HG03045 (cell line): ENCODE measurements around the gene FZR1.
A peak's percentile ranks its signal among the peaks of the same experiment; 100 is the strongest.

Experiments used
- ATAC-seq: cut with Tn5 transposase; IDR thresholded peaks from one replicate; pipeline ENCODE4 v1.9.1; 2021; ENCODE audit warnings: mild to moderate bottlenecking, moderate library complexity; ENCODE audit not compliant: unreplicated experiment

Gene FZR1

DNA sequence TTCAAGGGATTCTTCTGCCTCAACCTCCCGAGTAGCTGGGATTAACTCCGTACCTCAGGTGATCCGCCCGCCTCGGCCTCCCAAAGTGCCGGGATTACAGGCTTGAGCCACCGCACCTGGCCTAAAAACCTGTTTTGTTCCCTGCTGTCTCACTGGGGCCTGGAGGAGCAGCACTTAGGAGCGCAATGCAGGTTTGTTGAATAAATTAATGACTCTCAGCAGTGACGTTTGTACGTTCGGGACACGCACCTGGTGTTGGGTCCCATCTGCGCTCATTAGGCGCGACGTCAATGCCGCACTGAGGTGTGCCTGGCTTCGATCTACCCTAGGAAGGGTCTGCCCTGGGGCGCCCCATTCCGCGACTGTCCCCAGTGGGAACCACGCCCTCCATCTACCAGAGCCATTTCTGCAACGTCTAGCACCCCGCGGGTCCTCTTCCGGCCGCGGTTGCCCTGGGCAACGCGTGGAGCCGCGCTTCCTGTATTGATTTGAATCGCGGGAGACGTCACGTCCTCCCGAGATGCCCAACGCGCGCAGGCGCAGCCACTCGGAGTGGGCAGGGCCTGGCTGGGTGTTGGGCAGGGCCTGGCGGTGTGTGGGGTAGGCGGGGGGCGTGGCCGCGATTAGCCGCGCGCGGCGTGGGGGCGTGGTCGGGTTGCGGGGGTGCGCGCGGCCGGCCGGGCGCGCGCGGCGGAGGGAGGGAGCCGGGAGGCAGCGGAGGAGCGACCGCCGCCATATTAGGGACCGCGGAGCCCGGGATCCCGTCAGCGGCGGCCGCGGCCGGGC is at the start of gene FZR1:
FZR1 (plus strand) TSS at position 714 of the 786 bp plus-strand sequence. CDS start 16,679 bp downstream, outside the sequence.
- peak; percentile 85 for ATAC-seq

DNA sequence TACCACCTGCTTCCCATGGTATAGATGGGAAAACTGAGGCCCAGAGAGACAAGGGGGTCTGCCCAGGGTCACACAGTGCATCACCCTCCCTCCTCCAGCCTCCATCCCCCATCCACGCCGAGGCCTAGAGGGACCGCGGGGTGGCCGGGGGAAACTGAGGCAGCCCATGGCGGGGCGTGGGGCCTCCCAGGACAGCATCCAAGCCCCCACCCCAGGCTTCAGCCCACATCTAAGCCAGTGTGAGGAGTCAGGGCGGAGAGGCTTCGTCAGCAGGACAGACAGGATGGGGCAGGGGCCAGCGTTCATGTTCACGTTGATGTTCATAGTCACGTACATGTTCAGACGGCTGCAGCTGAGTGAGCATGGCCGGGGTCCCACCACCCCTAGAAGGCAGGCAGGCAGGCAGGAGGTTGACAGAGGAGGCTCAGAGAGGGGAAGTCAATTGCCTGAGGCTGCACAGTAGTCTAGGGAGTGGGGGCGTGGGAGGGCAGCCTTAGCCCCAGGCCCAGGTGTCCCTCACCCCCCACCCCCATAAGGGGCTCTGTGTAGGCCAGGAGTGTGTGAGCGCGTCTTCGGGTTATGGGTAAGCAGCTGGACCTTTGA is 49.1 kb upstream of the FZR1 start:
- ATAC-seq: no peak

DNA sequence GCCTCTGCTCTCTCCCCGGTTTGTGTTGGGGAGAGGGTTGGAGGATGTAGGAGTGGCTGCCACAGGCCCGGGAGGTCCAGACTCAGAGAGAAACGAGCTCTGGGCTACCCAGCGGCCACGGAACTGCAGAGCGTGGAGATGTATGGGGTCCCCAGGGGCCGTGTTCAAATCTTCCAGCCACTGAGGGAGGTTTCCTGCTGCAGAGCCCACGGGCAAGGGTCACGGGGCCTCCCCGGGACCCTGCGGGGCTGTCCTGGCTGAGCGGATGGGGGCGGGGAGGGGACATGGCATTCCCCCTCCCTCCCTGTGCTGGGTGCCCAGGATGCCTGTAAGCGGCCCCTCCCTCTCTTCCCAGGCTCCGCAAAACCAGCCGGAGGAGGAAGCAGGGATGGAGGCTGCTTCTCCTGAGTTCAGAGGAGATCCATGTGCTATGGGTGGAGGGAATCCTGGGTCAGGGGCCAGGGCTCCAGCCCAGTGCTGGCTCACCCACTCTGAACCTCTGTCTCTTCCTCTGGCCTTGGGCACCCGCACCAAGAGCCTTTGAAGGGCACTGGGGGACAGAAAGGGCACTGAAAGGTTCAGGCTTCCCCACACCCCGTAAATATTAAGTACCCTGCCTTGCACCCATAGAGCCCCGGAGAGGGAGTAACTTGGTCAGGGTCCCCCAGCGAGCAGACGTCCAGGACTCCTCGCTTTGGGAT is 48.4 kb upstream of the FZR1 start:
- ATAC-seq: no peak

DNA sequence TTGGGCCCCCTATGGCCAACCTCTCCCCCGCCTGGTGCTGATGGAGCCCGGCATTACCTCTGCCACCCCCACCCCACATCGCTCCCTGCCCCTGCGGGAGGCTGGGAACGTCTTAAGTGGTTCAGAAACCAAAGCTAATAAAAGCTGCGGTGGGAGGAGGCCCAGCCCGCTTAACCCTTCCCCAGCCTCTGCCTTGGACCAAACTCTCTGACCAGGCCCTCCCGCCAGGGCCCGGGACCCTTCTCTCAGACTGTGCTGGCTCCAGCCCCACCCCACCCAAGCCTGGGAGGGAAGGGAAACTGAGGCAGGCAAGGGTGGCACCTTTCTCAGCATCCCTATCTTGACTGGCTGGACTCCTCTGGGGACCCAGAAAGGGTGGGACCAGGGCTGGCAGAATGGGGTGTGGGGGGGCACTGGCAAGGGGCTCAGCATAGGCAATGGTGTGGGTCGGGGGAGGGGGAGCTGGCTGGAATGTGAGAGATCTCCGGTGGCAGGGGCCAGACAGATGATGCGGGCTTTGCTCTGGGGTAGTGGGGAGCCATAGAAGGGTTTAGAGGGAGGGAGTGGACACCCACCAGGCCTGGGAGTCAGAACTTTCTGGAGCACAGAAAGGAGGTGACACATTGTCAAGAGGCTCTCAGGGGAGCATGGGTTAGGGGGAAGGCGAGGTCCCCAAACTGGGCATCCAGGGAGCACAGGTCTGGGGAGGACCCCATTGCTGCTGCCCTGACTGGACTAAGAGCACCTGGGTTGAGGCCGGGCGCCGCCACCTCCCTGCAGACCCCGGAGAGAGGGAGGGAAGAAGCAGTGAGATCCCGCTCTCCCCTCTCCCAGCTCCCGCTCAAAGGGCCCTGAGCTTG is 47.7 kb upstream of the FZR1 start:
- no peak for ATAC-seq

DNA sequence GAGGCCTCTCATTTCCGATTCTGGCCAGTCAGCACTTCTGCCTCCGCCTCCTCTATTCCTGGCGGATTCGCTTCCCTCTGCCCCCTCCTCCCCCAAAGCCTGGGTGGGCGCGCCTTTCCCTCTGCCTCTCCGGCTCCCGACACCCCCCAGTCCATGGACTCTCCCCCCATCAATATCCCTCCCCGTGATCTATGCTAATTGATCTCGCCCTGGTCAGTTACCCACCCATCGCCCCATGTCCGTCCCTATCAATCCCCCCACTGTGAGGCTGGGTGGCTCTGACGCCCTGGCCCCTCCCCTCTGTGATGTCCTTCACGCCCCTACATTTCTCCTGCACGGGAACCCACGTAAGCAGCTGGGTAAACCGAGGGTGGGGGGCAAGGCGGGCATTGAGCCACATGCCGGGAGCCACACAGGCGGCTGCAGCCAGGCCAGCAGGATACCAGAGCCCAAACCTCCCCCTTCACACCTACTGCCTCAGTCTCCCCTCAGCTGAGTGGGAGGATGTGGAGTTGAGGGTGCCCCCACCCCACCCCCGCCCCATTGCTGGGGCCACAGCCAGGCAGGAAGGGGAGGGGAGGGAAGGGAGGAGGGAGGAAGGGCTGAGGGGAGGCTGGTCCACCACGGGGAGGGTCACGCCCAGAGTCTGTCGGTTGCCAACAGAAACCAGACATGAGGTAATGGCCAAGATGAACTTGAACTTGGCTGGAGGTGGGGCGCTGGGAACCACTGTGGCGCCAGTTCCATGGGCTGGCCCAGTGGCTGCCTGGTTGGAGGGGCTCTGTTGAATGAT is 46.8 kb upstream of the FZR1 start:
- no peak for ATAC-seq

DNA sequence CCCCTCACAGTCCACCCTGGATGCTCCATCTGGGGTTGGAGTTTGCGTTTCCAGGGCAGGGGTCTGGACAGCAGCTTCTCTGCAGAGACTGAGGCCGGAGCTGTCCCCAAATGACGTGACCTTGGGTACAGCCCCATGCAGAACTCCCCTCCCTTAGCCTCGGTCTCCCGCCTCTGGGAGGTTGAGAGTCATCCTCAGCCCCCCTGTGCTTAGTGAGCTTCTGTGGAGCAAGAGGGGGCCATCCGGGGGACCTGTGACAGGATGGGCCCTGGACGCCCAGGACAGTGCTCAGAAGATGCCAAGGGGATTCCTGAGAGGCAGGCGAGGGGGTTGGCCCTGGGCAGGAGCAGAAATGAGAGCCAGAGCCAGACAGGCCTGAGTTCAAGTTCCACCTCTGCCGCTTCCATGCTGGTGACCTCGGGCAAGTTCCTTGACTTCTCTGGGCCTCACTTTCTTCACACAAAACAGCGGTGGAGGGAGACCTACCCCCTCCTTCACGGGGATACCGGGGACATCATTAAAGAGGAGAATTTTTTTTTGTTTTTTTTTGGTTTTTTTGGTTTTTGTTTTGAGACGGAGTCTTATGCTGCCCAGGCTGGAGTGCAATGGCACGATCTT is 46.0 kb upstream of the FZR1 start:
- no peak for ATAC-seq

DNA sequence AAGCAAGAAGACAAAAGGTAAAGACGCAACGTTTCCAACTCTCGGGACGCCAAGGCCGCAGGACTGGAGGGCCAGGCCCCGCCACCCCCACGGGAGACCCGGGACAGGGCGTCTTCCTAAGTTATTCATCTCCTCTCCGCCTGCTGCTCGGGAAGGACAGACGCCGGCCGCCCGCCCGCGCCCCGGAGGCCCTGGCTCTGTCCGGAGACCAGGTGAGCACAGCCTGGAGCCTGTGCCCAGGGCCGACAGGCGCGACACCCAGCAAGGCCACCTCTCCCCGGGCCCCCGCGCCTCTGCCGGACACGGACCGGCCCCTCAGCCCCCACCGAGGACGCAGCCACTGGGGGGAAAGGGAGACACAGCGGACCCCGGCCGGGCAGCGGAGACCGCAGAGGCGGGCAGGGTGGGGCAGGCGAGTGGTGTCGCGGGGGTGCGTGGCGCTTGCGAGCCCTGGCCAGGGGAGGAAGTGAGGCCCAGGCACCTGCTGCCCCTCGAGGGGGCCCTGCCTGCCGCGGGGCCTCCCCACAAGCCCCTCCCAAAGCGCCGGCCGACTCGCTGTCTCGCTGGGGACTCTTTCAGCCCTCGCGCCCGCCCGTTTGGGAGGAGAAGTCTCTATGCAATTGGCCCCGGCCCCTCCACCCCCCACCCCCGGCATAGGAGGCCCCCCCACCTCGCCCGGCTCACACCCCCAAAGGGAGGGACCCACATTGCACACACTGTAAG is 43.0 kb upstream of the FZR1 start:
- ATAC-seq: no peak

DNA sequence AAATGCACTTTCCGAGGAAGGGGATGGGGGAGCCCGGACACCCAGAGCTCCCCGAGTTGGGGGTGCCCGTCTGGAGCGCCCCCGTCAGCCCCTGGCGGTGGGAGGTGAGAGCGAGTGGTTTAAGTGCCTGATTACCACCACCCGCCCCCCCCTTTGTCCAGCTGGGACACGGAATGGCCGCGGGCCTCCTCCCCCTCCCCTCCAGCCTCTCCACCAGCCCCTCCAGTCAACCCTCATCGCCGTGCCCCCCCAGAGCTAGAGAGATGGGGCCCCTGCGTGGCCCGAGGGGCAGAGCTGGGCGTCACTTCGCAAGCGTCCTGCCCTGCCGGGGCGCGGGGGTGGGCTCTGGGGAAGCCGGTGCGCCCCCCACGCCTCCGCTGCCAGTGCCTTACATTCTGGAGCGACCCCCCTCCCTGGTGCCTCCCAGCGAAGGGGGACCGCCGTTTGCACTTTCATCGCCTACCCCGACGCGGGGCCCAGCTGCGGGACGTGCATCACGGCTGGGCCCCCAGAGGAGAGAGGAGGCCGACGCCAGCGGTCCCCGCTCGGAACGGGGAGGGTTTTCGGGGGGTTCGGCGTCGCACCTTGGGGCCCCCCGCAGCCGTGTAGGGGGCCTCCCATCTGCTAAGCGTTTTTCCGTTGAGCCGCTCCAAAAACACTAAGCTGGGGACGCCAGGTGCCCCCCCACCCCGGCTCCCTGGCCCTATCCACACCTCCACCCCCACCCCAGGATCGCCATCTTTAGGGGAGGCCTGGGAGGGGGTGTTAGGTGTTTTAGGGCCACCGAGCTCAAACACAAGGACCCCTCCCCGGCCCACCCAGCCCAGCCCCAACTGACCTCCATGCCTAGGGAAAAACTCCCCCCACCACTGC is 42.2 kb upstream of the FZR1 start:
- no peak for ATAC-seq

DNA sequence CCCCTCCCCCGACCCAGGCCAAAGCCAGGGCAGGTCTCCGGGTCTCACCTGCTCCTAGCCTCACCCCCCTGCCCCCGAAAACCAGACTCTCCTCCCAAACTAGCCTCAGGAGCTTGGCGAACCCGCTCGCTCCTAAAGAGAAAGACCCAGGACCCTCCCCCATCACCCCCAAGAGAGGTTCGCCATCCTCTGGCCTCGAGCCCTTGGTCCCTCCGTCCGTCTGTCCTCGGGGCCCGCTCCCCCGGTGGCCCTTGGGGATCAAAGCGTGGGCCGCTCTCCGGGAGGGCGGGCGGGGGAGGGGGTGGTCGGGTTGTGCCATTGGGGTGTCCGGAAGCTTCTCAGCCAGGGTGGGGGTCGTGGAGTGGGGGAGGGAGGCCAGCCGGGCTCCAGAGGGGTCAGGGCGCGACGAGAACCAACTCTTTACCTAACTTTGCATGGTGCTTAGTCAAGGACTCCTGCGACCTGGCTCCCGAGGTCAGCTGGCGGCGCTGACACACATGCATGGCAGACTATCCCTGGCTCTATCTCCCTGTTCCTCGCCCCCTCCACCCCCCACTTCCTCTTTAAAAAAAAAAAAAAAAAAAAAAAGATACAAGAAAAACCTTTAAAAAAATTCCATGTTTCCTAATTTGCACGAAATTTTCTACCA is 41.4 kb upstream of the FZR1 start:
- no peak for ATAC-seq

DNA sequence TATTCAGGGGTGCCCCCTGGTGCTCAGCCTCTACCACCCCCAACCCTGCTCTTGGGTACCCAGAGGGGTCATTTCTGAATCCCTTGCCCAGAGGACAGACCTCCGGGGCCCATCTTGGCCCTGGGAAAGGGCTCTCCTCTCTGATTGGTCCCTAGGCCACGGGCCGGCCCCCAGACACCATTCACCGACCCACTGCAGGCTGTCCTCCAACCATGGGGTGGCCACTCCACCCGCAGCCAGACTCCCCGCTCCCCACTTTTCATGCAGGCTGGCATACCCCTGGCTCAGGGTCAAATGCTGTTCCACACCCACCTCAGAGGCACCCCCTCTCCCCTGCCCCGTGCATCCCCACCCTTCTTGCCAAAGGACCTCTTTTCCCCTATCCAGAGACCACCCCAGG is 40.6 kb upstream of the FZR1 start:
- no peak for ATAC-seq

DNA sequence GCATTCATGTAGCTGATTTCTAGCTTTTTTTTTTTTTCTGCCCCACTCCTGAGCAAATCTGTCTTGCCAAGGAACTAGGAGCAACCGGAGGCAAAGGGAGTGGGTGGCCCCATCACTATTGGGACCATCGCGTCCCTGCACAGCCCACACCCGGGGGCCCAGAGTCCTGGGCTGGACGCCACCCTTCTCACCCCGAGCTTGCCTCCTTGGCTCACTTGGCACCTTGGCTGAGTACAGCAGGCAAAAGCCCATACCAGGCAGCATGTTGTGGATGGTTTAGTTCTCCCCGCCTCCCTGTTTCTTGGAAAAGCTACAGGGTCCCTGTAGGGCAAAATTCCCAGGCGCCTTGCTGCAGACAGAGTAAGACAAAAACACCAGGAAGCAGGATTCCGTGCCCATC is 39.5 kb upstream of the FZR1 start:
- ATAC-seq: no peak

DNA sequence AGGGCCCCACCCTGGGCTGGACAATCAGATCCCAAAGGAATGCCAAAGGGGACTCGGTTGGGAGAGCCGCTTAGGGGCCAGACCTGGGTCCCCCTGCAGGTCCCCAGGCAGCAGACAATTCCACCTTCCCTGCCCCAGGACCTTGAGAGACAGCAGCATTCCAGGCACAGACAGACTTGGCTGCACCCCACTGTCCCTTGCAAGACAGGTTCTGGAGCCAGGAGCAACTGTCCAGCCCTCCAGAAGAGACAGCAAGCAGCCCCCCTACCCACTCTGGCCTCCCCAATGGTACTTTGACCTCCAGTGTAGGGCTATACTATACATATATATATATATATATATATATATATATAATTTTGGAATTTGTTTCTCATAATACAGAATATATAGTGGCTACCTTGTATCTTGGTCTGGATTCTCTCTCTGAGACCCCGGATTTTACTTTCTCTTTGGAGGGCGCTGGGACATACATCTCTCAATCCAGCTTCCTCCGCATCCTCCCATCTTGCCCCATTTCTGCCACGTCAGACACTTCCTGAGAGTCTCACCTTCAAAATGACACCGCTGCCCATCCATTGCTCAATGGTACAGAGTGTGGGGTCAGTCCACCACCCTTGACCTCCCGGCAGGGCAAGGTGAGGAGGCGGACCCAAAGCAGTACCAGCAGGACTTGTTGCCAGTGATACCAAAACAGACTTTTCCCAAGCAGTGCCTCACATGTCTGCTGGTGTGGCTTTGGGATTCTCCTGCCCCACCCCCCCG is 38.5 kb upstream of the FZR1 start:
- ATAC-seq: no peak

DNA sequence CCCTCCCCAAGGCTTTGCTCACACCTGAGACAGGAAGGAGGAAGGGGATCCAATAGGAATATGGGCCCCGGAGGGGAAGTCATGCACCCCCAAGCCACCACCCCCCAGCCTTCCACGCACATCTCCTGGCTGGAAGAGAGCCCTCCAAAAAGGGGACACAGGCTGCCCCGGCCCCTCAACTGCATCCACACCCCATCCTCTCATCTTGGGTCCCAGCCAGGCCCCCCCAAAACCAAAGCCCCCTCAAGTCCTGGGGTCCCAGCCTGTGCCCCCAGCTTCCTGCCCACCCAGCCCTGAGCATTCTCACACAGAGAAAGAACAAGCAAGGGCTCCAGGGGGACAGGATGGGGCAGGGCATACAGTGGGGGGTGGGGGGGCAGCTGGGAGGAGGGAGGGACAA is 37.9 kb upstream of the FZR1 start:
- ATAC-seq: no peak

DNA sequence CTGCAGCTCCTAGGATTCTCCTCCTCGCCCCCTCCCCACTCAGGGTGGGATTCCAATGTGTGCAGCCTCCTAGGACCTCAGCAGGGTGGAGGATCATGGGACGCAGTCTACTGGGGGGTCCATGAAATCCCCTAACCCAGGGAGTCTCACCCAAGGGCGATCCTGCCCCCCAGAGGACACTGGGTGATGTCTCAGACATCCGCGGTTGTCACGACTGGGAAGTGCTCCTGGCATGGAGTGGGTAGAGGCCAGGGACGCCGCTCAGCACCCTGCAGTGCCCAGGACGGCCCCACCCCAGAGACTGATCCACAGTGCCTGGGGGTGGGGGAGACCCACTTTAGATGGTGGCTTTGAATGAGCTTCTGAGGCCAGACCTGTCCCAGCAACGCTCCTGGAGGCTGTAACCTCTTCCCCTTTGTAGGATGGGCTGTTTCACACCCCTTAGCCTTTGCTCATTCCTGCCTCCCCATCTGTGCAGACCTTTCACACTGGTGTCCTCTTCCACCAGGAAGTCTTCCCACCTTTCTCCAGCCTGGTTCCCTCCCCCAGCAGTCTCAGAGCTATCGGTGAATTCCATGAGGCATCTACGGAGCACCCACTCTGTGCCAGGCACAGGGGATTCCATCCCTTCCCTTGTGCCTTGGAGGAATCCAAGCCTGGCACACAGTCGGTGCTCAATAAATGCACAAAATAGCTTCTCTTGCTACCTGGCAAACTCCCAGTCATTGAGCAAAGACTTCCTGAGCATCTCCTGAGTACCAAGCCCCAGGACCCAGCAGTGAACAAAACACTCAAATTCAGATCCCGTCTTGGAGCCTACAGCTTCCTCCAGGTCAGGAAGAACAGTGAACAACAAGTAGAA is 36.2 kb upstream of the FZR1 start:
- no peak for ATAC-seq

DNA sequence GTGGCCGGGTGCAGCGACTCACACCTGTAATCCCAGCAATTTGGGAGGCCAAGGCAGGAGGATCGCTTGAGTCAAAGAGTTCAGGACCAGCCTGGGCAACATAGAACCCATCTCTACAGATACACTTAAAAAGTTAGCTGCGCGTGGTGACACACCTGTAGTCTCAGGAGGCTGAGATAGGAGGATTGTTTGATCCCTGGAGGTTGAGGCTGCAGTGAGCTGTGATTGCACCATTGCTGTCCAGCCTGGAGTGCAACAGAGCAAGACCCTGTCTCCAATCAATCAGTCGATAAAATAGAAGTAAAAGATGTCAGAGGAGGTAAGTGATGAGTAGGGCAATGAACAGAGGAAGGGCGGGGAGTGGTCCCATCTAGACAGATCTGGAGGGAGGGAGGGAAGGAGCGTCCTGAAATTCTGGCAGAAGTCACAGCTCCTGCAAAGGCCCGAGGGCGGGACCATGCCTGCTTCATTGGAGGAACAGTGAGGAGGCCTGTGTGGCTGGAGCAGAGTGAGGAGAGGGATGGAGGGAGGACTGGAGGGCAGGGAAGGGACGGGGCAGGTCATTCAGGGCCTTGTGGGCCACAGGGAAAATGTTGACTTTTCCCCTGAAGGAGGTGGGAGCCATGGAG is 35.5 kb upstream of the FZR1 start:
- no peak for ATAC-seq
